ENCODE results near the gene TRMT61B.

GRCh38 chr2:28898048-28898447, 27.9 kb upstream of the TRMT61B start:
- TF ChIP-seq CTCF (conservative IDR thresholded peaks at IDR 0.05; ENCODE audit: low read depth, low read length) (no peak), EZH2 (IDR thresholded peaks at IDR 0.05; ENCODE audit: low read length, unreplicated experiment) (no peak), EZH2phosphoT487 (IDR thresholded peaks at IDR 0.05; ENCODE audit: borderline replicate concordance, low read length) (no peak)
